Measurements from ENCODE around the gene DSCAM.
"Not testable (repeated sequence)": the region's sequence is repeated elsewhere in the genome, so short reads cannot be mapped to it uniquely, and the experiment has no call there.

Gene DSCAM

GRCh38 chr21:40457741-40458140, 389.2 kb downstream of the DSCAM start:
- Histone ChIP-seq H3K27ac (ENCODE audit: low read depth, low read length) (no peak overlapping the region), H3K9me3 (ENCODE audit: control insufficient read depth in 1 of 2, low read length in 2 of 2) (no peaks in the 10 kb centered on the region), H3K4me1 (ENCODE audit: control insufficient read depth in 1 of 2, insufficient read depth in 2 of 2, low read length in 2 of 2) (no peaks in the 10 kb centered on the region), H3K27me3 (ENCODE audit: control insufficient read depth in 1 of 2, insufficient read depth in 2 of 2, low read length in 2 of 2) (no peaks in the 10 kb centered on the region), H3K36me3 (ENCODE audit: control insufficient read depth in 1 of 2, insufficient read depth in 2 of 2, low read length in 2 of 2) (no peaks in the 10 kb centered on the region), H3K4me3 (ENCODE audit: low read depth in 1 of 2, low read length in 2 of 2) (no peak overlapping the region), H3K9ac (ENCODE audit: low read depth in 1 of 2, low read length in 2 of 2) (no peak overlapping the region)

DNA sequence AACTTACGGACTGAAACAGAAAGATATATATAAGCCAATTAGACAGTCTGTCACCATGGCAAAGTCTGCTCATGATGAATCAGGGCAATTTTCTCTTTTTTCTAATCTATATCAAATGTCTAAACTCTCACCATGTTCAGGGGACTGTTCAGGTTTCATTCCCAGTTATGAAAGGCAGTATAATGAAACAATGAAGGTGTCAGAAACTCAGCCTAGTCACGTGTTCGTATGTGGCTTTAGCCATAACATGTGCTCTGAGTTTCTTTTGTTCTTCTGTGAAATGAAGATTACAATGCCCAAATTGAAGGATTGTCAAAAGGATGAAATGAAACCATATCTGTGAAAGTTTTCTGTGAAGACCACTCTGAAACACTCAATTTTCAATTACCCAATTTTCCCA, 392.9 kb downstream of the DSCAM start:
- Histone ChIP-seq H3K4me1 (ENCODE audit: control insufficient read depth in 1 of 2, insufficient read depth in 2 of 2, low read length in 2 of 2) (no peaks in the 10 kb centered on the region), H3K4me3 (ENCODE audit: low read depth in 1 of 2, low read length in 2 of 2) (no peak overlapping the region), H3K27me3 (ENCODE audit: control insufficient read depth in 1 of 2, insufficient read depth in 2 of 2, low read length in 2 of 2) (no peaks in the 10 kb centered on the region), H3K9ac (ENCODE audit: low read depth in 1 of 2, low read length in 2 of 2) (no peak overlapping the region), H3K27ac (ENCODE audit: low read depth, low read length) (no peak overlapping the region), H3K36me3 (ENCODE audit: control insufficient read depth in 1 of 2, insufficient read depth in 2 of 2, low read length in 2 of 2) (no peaks in the 10 kb centered on the region), H3K9me3 (ENCODE audit: control insufficient read depth in 1 of 2, low read length in 2 of 2) (no peaks in the 10 kb centered on the region)

GRCh38 chr21:40453183-40453582, 393.8 kb downstream of the DSCAM start:
- no peaks in the 10 kb centered on the region for H3K27me3 ChIP-seq (ENCODE audit: control insufficient read depth in 1 of 2, insufficient read depth in 2 of 2, low read length in 2 of 2)
- H3K4me3 ChIP-seq (ENCODE audit: low read depth in 1 of 2, low read length in 2 of 2) = no peak overlapping the region
- no peaks in the 10 kb centered on the region for H3K36me3 ChIP-seq (ENCODE audit: control insufficient read depth in 1 of 2, insufficient read depth in 2 of 2, low read length in 2 of 2)
- H3K9ac ChIP-seq (ENCODE audit: low read depth in 1 of 2, low read length in 2 of 2) = no peak overlapping the region
- no peak overlapping the region for H3K27ac ChIP-seq (ENCODE audit: low read depth, low read length)
- H3K9me3 ChIP-seq (ENCODE audit: control insufficient read depth in 1 of 2, low read length in 2 of 2) = no peaks in the 10 kb centered on the region
- no peaks in the 10 kb centered on the region for H3K4me1 ChIP-seq (ENCODE audit: control insufficient read depth in 1 of 2, insufficient read depth in 2 of 2, low read length in 2 of 2)

- H3K9ac ChIP-seq (ENCODE audit: low read depth in 1 of 2, low read length in 2 of 2) = no peak overlapping the region
- no peak overlapping the region for H3K27ac ChIP-seq (ENCODE audit: low read depth, low read length)
- H3K9me3 ChIP-seq (ENCODE audit: control insufficient read depth in 1 of 2, low read length in 2 of 2) = no peaks in the 10 kb centered on the region
- no peaks in the 10 kb centered on the region for H3K27me3 ChIP-seq (ENCODE audit: control insufficient read depth in 1 of 2, insufficient read depth in 2 of 2, low read length in 2 of 2)
- no peaks in the 10 kb centered on the region for H3K36me3 ChIP-seq (ENCODE audit: control insufficient read depth in 1 of 2, insufficient read depth in 2 of 2, low read length in 2 of 2)
- no peak overlapping the region for H3K4me3 ChIP-seq (ENCODE audit: low read depth in 1 of 2, low read length in 2 of 2)
- H3K4me1 ChIP-seq (ENCODE audit: control insufficient read depth in 1 of 2, insufficient read depth in 2 of 2, low read length in 2 of 2) = no peaks in the 10 kb centered on the region
Measured at GRCh38 chr21:40452548-40452947, 394.4 kb downstream of the DSCAM start.

GRCh38 chr21:40447016-40447415, 399.9 kb downstream of the DSCAM start:
- Histone ChIP-seq H3K27me3 (ENCODE audit: control insufficient read depth in 1 of 2, insufficient read depth in 2 of 2, low read length in 2 of 2) (no peaks in the 10 kb centered on the region), H3K9me3 (ENCODE audit: control insufficient read depth in 1 of 2, low read length in 2 of 2) (peaks cover 0 to 6% of the 10 kb centered on the region in 2 donors), H3K4me3 (ENCODE audit: low read depth in 1 of 2, low read length in 2 of 2) (no peak overlapping the region), H3K9ac (ENCODE audit: low read depth in 1 of 2, low read length in 2 of 2) (no peak overlapping the region), H3K36me3 (ENCODE audit: control insufficient read depth in 1 of 2, insufficient read depth in 2 of 2, low read length in 2 of 2) (no peaks in the 10 kb centered on the region), H3K27ac (ENCODE audit: low read depth, low read length) (no peak overlapping the region), H3K4me1 (ENCODE audit: control insufficient read depth in 1 of 2, insufficient read depth in 2 of 2, low read length in 2 of 2) (no peaks in the 10 kb centered on the region)

- no peaks in the 10 kb centered on the region for H3K4me1 ChIP-seq (ENCODE audit: control insufficient read depth in 1 of 2, insufficient read depth in 2 of 2, low read length in 2 of 2)
- H3K9me3 ChIP-seq (ENCODE audit: control insufficient read depth in 1 of 2, low read length in 2 of 2) = peaks cover 0 to 6% of the 10 kb centered on the region in 2 donors
- H3K27ac ChIP-seq (ENCODE audit: low read depth, low read length) = no peak overlapping the region
- no peak overlapping the region for H3K4me3 ChIP-seq (ENCODE audit: low read depth in 1 of 2, low read length in 2 of 2)
- no peaks in the 10 kb centered on the region for H3K36me3 ChIP-seq (ENCODE audit: control insufficient read depth in 1 of 2, insufficient read depth in 2 of 2, low read length in 2 of 2)
- H3K27me3 ChIP-seq (ENCODE audit: control insufficient read depth in 1 of 2, insufficient read depth in 2 of 2, low read length in 2 of 2) = no peaks in the 10 kb centered on the region
- no peak overlapping the region for H3K9ac ChIP-seq (ENCODE audit: low read depth in 1 of 2, low read length in 2 of 2)
Measured at GRCh38 chr21:40445349-40445921, 401.5 kb downstream of the DSCAM start.

GRCh38 chr21:40439581-40439980, 407.4 kb downstream of the DSCAM start:
- not testable (repeated sequence) for H3K4me1 ChIP-seq (ENCODE audit: control insufficient read depth in 1 of 2, insufficient read depth in 2 of 2, low read length in 2 of 2); H3K4me3 ChIP-seq (ENCODE audit: low read depth in 1 of 2, low read length in 2 of 2); H3K27me3 ChIP-seq (ENCODE audit: control insufficient read depth in 1 of 2, insufficient read depth in 2 of 2, low read length in 2 of 2); H3K9ac ChIP-seq (ENCODE audit: low read depth in 1 of 2, low read length in 2 of 2); H3K36me3 ChIP-seq (ENCODE audit: control insufficient read depth in 1 of 2, insufficient read depth in 2 of 2, low read length in 2 of 2); H3K27ac ChIP-seq (ENCODE audit: low read depth, low read length)
- peaks cover 0 to 11% of the 10 kb centered on the region in 2 donors for H3K9me3 ChIP-seq (ENCODE audit: control insufficient read depth in 1 of 2, low read length in 2 of 2)

DNA sequence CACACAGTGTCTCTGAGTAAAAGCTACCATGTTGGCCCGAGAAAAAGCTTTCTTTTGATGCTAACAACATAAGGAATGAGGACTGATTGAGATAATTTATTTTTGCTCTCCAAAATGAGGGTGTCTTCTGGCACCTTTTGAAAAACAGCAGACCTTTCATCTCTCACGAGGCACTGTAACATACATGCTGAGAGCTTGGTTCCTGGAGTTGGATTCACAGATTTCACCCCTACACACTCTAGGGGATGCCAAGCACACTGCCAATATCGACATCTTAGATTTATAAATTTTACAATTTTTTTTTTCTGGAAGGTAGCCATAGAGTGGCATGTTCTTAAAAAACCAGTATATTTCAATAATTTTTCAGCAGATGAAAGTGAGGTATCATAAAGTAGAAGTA, 408.3 kb downstream of the DSCAM start:
- H3K27me3 ChIP-seq (ENCODE audit: control insufficient read depth in 1 of 2, insufficient read depth in 2 of 2, low read length in 2 of 2) = no peaks in the 10 kb centered on the region
- no peak overlapping the region for H3K4me3 ChIP-seq (ENCODE audit: low read depth in 1 of 2, low read length in 2 of 2)
- no peak overlapping the region for H3K9ac ChIP-seq (ENCODE audit: low read depth in 1 of 2, low read length in 2 of 2)
- H3K4me1 ChIP-seq (ENCODE audit: control insufficient read depth in 1 of 2, insufficient read depth in 2 of 2, low read length in 2 of 2) = no peaks in the 10 kb centered on the region
- H3K27ac ChIP-seq (ENCODE audit: low read depth, low read length) = no peak overlapping the region
- peaks cover 0 to 11% of the 10 kb centered on the region in 2 donors for H3K9me3 ChIP-seq (ENCODE audit: control insufficient read depth in 1 of 2, low read length in 2 of 2)
- no peaks in the 10 kb centered on the region for H3K36me3 ChIP-seq (ENCODE audit: control insufficient read depth in 1 of 2, insufficient read depth in 2 of 2, low read length in 2 of 2)

DNA sequence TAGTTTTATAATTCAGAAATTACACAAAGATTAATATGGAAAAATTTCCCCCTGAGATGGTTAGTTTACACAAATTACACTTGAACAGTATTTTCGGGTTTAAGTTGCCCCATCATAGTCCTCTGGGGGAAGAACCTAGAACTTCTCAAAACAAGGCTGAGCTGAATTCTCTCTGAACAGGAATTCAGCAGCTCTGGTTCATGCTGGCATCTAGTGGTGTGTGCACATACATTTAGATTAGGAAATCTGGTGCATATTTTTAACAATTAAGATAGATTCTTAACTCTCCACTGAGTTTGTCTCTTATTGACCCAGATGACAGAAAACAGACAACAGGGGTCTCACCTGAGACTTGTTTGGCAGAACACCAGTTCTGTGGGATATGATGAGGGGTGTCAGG, 410.7 kb downstream of the DSCAM start:
- H3K9ac ChIP-seq (ENCODE audit: low read depth in 1 of 2, low read length in 2 of 2) = no peak overlapping the region
- no peaks in the 10 kb centered on the region for H3K27me3 ChIP-seq (ENCODE audit: control insufficient read depth in 1 of 2, insufficient read depth in 2 of 2, low read length in 2 of 2)
- no peak overlapping the region for H3K27ac ChIP-seq (ENCODE audit: low read depth, low read length)
- no peak overlapping the region for H3K4me3 ChIP-seq (ENCODE audit: low read depth in 1 of 2, low read length in 2 of 2)
- no peaks in the 10 kb centered on the region for H3K4me1 ChIP-seq (ENCODE audit: control insufficient read depth in 1 of 2, insufficient read depth in 2 of 2, low read length in 2 of 2)
- H3K9me3 ChIP-seq (ENCODE audit: control insufficient read depth in 1 of 2, low read length in 2 of 2) = peaks cover 0 to 6% of the 10 kb centered on the region in 2 donors
- no peaks in the 10 kb centered on the region for H3K36me3 ChIP-seq (ENCODE audit: control insufficient read depth in 1 of 2, insufficient read depth in 2 of 2, low read length in 2 of 2)

DNA sequence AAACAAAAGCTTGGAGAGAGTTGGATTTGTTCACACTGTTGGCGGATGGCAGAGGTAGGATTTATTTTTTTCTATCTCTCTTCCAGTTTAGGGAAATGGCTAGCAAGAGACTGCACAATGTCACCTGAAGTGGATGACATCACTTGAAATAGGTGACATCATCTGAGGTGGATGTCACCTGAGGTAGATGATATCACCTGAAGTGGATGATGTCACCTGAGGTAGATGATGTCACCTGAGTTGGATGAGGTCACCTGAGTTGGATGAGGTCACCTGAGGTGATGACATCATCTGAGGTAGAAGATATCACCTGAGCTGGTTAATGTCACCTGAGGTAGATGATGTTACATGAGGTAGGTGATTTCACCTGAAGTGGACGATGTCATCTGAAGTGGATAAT, 413.4 kb downstream of the DSCAM start:
- H3K36me3 ChIP-seq (ENCODE audit: control insufficient read depth in 1 of 2, insufficient read depth in 2 of 2, low read length in 2 of 2) = no peaks in the 10 kb centered on the region
- no peaks in the 10 kb centered on the region for H3K9me3 ChIP-seq (ENCODE audit: control insufficient read depth in 1 of 2, low read length in 2 of 2)
- no peak overlapping the region for H3K27ac ChIP-seq (ENCODE audit: low read depth, low read length)
- no peak overlapping the region for H3K4me3 ChIP-seq (ENCODE audit: low read depth in 1 of 2, low read length in 2 of 2)
- H3K9ac ChIP-seq (ENCODE audit: low read depth in 1 of 2, low read length in 2 of 2) = no peak overlapping the region
- no peaks in the 10 kb centered on the region for H3K4me1 ChIP-seq (ENCODE audit: control insufficient read depth in 1 of 2, insufficient read depth in 2 of 2, low read length in 2 of 2)
- H3K27me3 ChIP-seq (ENCODE audit: control insufficient read depth in 1 of 2, insufficient read depth in 2 of 2, low read length in 2 of 2) = no peaks in the 10 kb centered on the region

- no peak overlapping the region for H3K4me3 ChIP-seq (ENCODE audit: low read depth in 1 of 2, low read length in 2 of 2)
- no peaks in the 10 kb centered on the region for H3K4me1 ChIP-seq (ENCODE audit: control insufficient read depth in 1 of 2, insufficient read depth in 2 of 2, low read length in 2 of 2)
- H3K27me3 ChIP-seq (ENCODE audit: control insufficient read depth in 1 of 2, insufficient read depth in 2 of 2, low read length in 2 of 2) = no peaks in the 10 kb centered on the region
- H3K9ac ChIP-seq (ENCODE audit: low read depth in 1 of 2, low read length in 2 of 2) = no peak overlapping the region
- H3K36me3 ChIP-seq (ENCODE audit: control insufficient read depth in 1 of 2, insufficient read depth in 2 of 2, low read length in 2 of 2) = no peaks in the 10 kb centered on the region
- peaks cover 0 to 1% of the 10 kb centered on the region in 2 donors for H3K9me3 ChIP-seq (ENCODE audit: control insufficient read depth in 1 of 2, low read length in 2 of 2)
- no peak overlapping the region for H3K27ac ChIP-seq (ENCODE audit: low read depth, low read length)
Measured at GRCh38 chr21:40425981-40426380, 421.0 kb downstream of the DSCAM start.

Data from duodenal mucosa (tissue), 2 donors.